ENCODE results near the gene RELB.

Gene RELB

DNA sequence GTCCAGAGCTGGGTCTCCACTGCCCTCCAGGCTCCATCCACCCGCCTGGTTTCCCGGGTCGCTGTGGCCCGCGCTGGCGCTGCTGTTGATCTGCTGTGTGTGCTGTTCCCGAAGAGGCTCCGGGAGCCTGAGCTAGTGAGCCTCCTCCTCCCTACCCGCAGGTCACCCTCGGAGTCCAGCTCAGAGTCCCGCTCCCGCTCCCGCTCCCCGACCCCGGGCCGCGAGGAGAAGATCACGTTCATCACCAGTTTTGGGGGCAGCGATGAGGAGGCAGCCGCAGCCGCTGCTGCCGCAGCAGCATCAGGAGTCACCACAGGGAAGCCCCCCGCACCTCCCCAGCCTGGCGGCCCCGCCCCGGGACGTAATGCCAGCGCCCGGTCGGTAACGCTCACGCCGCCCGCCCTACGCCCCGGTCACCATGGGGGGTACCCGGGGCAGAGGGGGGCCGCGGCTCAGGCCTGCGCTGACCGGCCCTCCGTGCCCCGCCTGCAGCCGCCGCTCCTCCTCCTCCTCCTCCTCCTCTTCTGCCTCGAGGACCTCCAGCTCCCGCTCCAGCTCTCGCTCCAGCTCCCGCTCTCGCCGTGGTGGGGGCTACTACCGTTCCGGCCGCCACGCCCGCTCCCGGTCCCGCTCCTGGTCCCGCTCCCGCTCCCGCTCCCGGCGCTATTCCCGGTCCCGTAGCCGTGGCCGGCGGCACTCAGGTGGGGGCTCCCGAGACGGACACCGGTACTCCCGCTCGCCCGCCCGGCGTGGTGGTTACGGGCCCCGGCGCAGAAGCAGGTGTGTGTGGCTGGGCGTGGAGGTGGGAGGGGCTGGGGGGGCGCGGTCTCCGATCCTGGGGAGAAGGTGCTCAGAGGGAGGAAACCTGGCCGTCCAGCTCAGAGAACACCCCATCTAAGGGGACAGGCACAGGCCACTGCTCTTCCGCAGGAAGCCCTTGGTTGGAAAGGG lies 62.9 kb downstream of the RELB start:
- DNase-seq, result no peak

DNA sequence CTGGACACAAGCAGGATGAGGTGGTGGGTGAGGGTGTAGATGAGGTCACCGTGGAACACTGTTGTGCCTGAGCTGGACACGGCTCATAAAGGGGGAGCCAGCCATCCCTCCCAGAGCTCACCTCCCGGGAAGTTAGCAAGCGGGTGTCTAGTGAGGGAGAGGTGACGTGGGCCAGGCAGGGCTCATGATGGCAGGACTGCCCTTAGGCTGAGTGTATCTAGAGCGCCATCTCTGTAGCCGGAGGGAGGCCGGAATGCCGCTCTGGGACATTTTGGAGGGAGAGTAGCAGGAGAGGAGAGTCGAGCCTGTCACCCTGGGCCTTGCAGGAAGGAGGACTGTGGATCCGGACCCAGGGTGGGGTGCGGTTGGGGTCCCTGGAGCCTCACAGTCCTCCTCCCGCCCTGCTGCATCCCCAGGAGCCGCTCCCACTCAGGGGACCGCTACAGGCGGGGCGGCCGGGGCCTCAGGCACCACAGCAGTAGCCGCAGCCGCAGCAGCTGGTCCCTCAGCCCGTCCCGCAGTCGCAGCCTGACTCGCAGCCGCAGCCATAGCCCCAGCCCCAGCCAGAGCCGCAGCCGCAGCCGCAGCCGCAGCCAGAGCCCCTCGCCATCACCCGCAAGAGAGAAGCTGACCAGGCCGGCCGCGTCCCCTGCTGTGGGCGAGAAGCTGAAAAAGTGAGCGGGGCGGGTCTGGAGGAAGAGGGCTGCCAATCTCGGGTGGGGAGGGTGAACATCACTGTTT lies 65.8 kb downstream of the RELB start:
- no peak for DNase-seq

DNA sequence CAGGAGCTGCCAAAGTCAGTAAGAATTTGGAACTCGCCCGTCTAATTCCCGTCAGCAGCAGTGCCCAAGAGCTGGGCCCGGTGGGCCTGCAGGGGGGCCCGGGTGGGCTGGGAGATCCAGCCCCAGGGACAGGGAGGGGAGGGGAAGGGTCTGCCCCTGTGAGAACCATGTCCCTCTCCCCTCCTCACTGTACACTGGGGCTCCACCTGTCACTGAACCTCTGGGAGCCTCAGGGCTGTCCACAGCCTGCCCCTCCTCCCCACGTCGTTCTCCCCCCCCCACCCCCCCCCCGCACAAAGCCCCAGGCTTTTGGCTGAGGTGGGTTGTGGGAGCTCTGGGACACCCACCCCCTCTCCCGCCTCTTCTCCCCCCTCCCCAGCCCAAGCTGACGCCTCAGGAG lies 66.8 kb downstream of the RELB start:
- DNase-seq, result no peak

DNA sequence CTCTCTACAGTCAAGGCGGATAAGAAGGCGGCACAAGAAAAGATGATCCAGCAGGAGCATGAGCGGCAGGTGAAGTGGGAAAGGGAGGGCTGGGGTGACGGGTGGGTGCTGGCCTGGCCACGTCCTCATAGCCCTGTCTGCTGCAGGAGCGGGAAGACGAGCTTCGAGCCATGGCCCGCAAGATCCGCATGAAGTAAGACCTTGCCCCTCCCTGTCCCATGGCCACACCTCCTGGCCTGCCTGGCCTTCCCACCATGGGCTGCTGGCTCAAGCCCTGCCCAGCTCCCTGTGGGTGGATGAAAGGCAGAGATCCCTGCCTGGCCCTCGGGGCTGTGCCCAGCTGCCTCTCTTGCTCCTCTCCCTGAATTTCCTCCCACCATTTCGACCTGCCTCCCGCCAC lies 67.8 kb downstream of the RELB start:
- DNase-seq, result peak; percentile 46 to 74 (median 50)

DNA sequence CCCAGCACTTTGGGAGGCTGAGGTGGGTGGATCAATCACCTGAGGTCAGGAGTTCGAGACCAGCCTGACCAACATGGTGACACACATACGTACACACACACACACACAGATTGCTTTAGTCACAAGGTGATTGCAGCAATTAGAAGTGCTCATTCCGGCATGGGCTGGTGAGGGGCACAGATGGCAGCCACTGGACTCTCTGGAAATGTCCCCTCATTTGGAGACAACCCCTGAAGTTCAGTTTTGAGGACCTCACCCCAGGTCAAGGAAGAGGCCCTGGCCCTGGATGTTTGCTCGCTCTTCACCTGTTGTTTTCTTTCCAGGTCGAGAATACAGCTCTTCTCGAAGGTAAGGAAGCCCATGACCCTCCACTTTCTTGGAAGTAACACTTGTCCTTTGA lies 69.0 kb downstream of the RELB start:
- no peak for DNase-seq

DNA sequence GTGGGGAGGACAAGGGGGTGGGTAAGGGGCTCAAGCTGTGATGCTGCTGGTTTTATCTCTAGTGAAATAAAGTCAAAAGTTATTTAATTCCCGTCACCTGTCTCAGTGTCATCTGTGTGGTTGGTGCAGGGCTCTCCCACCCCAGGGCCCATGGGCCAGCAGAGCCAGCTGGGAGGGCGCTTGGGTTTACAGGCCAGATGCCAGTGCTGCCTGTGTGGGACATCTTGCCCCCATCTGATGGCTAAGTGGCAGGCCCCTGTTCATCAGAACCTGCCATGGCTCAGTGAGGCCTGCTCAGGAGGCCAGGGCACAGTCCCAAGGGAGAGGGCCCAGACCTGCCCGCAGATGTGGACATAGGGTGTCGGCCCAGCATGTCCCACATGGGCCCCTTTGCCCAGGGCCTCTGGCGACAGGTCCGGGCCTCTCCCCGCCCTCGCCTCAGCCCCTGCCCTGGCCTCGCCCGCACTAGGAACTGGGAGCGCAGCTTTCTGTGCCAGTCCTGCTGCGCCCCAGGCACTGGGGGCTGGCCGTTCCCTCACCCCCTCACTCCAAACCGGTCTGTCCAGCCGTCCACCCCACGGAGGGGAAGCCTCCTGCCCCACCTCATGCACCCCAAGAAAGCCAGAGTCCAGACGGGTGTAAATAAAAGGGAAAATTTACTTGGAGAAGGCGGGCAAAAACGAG lies 69.7 kb downstream of the RELB start:
- DNase-seq, result no peak

DNA sequence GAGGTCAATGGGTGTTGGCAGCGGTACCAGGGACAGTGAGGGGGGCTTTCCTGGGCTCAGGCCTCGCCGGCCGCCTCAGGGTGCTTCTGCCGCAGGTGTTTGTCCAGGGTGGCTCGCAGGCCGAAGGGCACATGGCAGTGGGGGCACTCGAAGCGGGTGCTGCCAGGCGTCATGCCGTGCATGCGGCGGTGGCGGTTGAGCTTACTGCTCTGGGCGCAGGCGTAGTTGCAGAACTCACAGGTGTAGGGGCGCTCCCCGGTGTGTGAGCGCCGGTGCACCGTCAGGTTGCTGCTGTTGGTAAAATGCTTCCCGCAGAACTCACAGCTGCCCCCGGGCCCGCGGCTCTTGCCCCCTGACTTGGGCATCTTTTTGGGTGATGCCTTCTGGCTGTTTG lies 70.3 kb downstream of the RELB start:
- no peak for DNase-seq

DNA sequence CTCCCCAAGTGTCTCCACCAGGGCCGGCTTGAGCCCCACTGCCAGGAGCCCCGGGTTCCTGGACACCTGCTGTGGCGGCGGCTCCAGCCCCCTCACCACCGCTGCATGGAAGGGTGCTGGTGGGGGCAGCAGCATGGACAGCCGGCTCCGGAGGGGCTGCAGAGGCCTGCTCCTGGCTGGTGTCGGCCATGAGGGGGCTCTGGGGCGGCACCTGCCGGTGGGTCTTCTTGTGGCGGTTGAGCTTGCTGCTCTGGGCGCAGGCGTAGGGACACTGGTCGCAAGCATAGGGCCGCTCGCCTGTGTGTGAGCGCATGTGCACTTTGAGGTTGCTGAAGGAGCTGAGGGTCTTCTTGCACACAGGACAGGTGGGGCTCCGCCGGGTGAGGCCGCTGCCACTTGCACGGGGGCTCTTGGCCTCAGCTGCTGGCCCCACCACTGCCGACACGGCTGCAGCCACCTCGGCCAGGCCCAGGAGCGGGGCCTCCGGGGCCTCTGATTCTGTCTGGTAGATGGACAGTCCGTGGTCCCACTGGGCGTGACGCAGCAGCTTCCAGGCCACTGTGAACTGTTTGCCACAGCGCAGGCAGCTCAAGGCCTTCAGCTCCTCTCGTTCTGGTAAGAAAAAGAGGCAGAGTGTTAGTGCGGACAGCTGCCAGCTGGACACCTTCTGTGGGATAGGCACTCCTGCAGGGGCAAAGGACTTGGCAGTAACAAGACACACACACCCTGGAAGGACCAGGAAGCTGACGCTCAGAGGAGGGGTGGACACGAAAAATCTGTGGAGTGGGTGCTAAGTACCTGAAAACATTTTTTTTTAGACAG lies 70.9 kb downstream of the RELB start:
- DNase-seq, result no peak

DNA sequence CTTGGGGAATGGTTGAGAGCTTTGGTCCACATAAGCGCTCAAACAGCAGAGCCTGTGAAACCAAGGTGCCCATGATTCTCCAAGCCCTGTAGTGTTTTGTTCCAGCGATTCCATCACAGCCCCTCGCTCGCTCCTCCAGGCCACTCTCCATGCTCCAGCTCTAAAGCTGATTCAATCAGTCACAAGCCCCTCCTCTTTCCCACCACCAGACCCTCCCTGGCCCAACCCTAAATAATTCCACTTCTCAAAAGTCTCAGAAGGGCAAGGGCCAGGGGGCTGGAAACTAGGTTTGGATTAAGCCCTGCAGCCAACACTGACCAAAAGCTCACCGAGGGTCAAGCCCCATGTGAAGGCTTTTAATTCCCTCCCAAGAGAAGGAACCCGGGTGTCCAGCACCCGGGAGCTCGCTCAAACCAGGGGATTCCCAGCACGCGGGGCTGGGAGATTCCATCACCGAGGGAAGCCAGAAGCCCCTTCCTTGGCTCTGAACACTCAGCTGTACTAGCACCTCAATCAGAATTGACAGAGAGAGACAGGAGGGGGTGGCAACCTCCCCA lies 73.6 kb downstream of the RELB start:
- peak in 1 of 3 donors; percentile 65 for DNase-seq

DNA sequence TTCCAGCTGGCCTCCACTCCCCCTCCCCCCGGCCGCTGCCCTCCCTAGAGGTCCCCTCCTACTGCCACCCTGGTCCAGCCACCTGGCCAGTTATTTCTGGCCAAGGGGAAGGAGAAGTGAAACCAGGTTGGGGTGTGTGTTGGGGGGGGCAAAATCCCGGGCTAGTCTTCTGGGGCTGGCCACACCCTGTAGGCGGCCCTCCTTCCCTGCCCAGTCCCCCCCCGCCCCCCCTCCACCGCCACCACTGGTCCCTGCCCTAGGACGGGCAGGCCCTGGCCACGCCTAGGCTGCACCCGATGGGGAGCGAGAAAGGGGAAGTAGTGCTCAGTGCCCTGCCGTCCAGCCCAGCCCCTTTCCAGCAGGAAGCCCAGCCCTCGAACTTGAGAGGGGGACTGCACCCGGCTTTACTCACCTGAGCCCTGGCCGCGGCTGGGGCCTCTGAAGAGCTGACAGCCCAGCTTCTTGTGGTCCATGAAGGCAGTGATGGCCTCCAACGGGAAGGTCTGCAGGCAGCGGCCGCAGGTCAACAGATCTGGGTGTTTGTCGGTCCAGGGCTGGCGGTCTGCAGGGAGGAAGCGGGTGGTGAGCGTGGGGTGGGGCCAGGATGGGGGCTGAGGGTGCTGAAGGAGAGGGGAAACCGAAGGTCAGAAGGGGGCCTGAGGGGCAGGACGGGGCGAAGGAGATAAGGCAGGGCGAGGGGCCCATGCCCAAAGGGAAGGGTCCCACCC lies 74.2 kb downstream of the RELB start:
- peak; percentile 93 to 95 (median 94) for DNase-seq

DNA sequence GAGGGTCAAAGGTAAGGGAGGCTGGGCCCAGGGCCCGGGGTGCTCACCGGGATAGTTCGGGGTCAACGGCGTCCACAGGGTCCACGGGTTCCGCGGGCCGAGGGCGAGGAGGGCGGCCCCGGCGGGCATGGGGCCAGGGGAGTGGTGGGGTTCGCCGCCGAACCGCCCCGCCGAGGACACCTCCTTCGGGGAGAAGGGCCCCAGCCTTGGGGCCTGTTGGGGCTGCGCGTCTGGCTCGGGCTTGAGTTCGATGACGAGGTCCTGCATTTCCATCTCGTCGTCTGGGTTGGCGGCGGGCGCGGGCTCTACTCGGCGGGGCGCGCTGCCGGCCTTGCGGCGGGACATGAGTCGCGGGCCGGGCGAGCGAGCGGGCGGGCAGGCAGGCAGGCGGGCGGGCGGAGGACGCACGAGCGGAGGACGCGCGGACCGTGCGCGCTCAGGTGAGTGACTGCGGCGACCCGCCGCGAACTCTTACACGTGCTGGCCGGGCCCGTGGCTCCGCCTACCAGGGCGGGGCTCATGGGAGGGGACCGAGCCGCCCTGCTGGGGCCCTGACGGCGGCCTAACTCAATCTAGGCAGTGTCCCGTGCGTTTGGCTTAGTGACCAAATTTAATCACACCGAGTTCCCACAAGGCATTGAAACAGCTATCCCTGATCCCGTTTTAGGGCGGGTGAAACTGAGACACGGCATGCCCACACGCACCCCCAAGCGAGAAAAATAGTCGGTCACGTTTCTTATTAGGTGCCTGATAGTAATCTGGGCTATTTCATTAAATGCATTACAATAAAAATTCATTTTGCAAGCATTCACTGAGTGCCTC lies 75.0 kb downstream of the RELB start, which contains the start of gene ZNF296:
TSS of gene ZNF296 (minus strand) at position 450 of the 822 bp plus-strand sequence. CDS start at position 345, 105 bp downstream.
- DNase-seq, result peak; percentile 66 to 87 (median 79)

DNA sequence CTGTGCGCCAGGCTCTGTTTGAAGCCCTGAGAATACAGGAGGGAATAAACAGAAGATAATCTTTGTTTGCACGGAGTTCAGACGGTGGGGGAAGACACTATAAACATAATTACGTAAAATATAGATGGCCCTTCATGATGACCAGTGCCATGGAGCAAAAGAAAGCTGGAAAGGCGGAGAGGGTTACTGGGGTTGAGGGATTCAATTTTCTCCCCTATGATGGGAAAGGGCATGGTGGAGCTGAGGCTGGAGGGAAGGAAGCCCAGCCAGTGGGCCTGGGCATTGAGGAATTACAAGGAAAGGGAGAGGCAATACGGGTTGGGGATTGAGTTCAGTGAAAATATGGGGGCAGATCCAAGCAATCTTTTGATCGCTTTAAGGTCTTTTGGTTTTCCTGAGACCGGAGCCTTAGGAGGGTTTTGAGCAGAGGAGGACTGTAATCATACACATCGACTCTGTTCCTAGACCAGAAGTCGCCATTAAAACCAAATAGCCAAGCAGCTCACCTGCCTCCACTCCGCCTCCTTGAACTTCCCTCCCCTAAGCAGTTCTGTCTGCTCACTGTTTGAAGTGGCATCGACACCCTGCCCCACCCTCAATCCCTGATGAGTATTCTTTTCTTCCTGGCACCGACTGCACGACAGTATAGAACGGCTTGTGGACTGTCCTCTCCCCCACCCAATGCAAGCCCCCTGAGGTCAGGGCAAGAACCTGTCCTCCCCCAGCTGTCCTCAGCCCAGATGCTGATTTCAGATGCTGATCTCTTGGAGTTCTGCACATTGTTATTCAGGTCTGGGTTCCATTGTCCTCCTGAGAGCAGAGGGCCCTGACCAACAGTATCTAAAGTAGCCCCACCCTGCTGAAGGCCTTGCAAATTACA lies 75.8 kb downstream of the RELB start:
- no peak for DNase-seq

DNA sequence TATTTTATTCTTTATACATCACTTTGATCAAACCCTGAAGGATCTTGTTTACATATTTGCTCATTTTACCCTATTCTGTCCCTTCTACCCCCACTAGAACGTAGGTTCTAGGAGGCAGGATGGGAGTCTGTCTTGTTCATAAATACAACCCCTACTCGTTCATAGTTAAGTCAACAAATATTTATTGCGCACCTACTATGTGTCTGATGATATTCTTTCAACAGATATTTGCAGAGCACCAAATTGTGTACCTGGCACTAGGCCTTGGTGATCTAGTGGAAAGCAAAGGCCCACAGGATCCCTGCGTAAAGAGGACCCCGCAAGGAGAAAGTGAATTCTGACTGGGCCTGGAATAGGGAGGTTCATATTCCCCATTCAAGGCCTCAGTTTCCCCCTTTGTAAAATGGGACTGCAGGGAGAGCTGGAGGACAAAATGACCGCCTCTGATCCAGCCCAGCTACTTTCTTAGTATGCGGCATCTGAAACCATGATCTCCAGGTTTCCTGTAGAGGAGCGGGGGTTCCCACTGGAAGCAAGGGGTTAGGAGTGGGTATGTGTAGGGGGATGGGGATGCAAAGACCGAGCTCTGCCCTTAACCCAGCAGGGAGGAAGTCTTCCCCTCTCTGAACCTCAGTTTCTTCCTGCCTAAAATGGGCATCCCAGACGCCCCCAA lies 77.3 kb downstream of the RELB start:
- DNase-seq, result no peak

DNA sequence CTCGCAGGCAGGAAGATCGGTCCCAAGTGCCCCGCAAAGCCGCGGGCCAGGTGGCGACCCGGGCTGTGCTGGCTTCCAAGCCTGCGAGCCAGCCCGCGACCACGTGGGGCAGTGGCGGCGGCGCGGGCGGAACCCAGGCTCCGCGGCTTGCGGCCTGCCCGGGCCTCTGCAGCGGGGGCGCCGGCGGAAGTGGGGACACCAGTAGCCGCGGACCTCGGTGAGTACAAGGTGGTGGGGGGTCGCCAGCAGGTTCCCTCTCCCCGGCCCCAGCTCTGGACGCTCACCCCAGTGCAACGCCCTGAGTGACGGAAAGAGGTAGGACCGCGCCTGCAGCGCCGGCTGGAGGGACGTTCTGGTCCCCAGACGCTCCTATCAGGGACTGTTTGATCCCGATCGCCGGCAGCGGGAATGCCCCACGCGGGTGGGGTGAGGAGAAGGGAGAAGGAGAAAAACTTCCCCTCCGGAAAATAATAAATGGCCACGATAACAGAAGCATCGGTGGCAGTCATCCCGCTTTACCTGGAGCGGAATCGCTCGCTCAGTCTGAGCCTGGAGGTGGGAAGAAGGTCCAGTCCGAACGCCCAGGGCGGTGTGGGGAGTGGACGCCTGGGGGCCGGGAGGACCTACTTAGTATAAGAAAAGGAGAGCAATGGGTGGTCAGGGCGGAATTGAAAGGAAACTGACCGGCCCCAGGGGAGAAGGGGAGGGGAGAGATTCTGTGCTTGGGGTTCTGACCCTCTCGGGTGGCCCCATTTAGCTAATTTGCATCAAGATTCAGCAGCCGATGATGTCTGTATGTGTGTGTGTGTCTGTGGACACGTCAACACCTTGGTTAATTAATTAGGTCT lies 78.0 kb downstream of the RELB start, which contains the start of gene GEMIN7:
TSS of gene GEMIN7 (plus strand) at position 198 of the 848 bp plus-strand sequence. CDS start 10,855 bp downstream, outside the sequence.
- DNase-seq, result peak; percentile 74 to 94 (median 87)

DNA sequence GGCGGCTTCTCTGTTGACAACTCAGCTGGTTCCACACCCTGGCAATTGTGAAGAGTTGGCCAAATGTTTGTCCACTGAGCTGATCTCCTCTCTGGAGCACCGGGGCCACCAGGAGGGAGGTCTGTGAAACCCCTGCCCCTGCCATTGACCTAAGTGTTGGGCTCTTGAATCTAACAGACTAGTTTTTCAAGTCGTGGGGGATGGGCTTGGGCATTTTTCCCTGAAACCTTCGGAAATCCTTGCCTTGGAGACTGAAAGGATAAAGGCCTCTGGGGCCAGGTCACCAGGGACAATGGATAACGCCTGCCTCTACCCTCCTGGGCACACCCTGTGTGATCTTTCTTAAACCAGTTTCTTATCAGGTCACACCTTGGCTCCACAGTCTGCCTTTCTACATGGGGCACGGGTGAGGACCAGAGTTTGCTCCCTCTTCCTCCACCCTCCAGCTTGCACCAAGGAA lies 78.7 kb downstream of the RELB start:
- no peak for DNase-seq

DNA sequence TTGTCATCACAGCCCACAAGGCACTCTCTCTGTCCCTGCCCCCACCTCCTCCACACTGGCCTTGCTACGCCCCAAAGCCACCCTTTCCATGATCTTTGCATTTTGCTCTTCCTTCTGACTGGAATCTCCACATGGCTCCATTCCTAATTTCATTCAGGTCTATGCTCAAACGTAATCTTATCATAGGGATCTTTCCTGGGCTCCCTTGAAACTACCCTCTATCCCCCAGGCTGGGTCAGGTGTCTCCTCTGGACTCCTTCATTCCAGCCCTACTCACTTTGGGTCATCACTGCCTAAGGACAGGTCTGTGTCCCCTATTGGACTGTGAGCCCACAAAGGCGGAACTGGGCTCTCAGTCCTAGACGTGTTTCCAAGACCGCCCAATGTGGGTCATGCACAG lies 80.9 kb downstream of the RELB start:
- no peak for DNase-seq

DNA sequence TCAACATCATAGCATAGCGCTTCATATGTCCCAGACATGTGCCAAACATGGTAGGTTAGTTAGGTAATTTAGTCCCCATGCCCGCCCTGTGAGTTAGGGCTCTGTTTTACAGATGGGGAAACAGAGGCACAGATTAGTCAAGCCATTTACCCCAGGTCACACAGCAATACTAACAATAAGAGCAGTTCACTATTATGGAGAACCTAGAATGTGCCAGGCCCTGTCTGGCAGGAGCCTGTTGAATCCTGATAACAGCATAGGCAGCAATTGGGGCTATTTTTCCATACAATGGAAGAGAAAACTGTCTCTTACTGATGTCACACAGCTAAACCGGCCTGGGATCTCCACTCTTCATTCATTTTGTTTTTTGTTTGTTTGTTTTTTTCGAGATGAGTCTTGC lies 85.2 kb downstream of the RELB start:
- no peak for DNase-seq

All from suppressor macrophage treated with lipopolysaccharide for 1 hour (primary cell).